ENCODE data around the gene XYLT1.

The XYLT1 gene

DNA sequence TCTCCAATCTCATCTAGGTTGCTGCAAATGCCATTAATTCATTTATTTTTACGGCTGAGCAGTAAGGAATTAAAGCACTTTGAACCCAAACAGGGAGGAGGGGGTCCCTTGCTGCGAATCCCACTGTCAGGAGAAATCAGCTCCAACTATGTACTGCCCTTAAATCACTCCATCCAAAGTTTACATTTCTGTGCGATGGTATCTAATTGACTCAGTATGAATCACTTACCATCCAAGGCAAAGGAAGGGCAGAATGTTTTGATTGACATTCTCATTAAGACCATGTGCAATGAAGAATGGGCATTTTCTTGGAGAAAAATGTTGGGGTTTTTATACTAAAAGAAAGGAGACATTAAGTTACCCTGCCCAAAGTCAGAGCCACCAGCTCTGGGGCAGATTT lies 47.7 kb upstream of the XYLT1 start:
- TF ChIP-seq EZH2phosphoT487 (IDR thresholded peaks at IDR 0.05; ENCODE audit: low read depth), result no peak
- TF ChIP-seq, protein P1, sequence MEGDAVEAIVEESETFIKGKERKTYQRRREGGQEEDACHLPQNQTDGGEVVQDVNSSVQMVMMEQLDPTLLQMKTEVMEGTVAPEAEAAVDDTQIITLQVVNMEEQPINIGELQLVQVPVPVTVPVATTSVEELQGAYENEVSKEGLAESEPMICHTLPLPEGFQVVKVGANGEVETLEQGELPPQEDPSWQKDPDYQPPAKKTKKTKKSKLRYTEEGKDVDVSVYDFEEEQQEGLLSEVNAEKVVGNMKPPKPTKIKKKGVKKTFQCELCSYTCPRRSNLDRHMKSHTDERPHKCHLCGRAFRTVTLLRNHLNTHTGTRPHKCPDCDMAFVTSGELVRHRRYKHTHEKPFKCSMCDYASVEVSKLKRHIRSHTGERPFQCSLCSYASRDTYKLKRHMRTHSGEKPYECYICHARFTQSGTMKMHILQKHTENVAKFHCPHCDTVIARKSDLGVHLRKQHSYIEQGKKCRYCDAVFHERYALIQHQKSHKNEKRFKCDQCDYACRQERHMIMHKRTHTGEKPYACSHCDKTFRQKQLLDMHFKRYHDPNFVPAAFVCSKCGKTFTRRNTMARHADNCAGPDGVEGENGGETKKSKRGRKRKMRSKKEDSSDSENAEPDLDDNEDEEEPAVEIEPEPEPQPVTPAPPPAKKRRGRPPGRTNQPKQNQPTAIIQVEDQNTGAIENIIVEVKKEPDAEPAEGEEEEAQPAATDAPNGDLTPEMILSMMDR (IDR thresholded peaks at IDR 0.05; ENCODE audit: low read depth, low read length), result no peak

DNA sequence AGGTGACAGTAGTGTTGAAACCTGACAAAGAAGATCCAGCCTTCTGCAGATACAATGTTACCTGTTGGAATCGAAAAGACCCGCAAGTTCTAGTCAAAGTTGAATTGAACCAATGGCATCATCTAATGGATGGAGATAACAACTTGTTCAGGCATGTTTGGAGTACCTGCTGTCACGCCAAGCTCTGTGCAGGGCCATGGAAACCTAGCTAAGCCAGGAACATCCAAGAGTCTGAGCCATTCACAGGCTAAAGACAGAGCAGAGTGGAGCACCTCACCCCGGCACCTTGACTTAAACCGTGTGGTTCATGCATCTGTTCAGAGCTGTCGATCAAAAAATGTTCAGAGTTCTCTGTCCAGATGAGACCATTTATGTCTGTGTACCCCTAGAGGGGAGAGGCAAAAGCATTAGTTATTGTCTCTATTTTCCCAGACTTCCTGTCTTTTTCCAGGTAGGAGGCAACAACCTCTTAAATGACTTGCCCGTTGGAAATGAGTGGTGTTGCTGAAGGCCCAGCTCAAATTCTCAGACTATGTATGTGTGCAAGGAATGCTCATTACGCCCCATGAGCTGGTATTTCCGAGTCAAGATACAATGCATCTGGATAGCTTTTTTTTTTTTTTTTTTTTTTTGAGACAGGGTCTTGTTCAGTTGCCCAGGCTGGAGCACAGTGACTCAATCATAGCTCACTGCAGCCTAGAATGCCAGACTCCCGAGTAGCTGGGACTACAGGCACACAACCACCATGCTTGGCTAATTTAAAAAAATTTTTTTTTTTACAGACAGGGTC lies 44.9 kb upstream of the XYLT1 start:
- Histone ChIP-seq H3K9me3 (ENCODE audit: insufficient read depth, low read length) (no peaks in the 10 kb centered on the region), H2AFZ (ENCODE audit: low read depth, low read length) (no peak overlapping the region), H3K4me3 (ENCODE audit: low read length) (no peak overlapping the region), H3K27me3 (ENCODE audit: low read depth, low read length) (peaks cover 45% of the 10 kb centered on the region), H3K4me2 (ENCODE audit: low read length) (no peak overlapping the region), H3K36me3 (replicated peaks; ENCODE audit: low read depth, low read length) (no peaks in the 10 kb centered on the region), H3K9ac (ENCODE audit: low read length) (no peak overlapping the region), H3K27ac (ENCODE audit: low read length) (no peak overlapping the region), H3K79me2 (ENCODE audit: low read length) (no peaks in the 10 kb centered on the region), H4K20me1 (ENCODE audit: insufficient read depth, low read length) (no peaks in the 10 kb centered on the region), H3K4me1 (ENCODE audit: low read length) (no peaks in the 10 kb centered on the region)
- TF ChIP-seq EZH2phosphoT487 (IDR thresholded peaks at IDR 0.05; ENCODE audit: low read depth), result no peak
- TF ChIP-seq, protein P1 (IDR thresholded peaks at IDR 0.05; ENCODE audit: low read depth, low read length), result no peak

More for the DNA sequence above, 47.7 kb upstream of the XYLT1 start:
- Histone ChIP-seq H3K27me3 (ENCODE audit: low read depth, low read length) (peaks cover 33% of the 10 kb centered on the region), H4K20me1 (ENCODE audit: insufficient read depth, low read length) (no peaks in the 10 kb centered on the region), H3K27ac (ENCODE audit: low read length) (no peak overlapping the region), H3K4me2 (ENCODE audit: low read length) (no peak overlapping the region), H3K79me2 (ENCODE audit: low read length) (no peaks in the 10 kb centered on the region), H2AFZ (ENCODE audit: low read depth, low read length) (no peak overlapping the region), H3K4me3 (ENCODE audit: low read length) (no peak overlapping the region), H3K4me1 (ENCODE audit: low read length) (no peaks in the 10 kb centered on the region), H3K36me3 (replicated peaks; ENCODE audit: low read depth, low read length) (no peaks in the 10 kb centered on the region), H3K9ac (ENCODE audit: low read length) (no peak overlapping the region), H3K9me3 (ENCODE audit: insufficient read depth, low read length) (no peaks in the 10 kb centered on the region)

DNA sequence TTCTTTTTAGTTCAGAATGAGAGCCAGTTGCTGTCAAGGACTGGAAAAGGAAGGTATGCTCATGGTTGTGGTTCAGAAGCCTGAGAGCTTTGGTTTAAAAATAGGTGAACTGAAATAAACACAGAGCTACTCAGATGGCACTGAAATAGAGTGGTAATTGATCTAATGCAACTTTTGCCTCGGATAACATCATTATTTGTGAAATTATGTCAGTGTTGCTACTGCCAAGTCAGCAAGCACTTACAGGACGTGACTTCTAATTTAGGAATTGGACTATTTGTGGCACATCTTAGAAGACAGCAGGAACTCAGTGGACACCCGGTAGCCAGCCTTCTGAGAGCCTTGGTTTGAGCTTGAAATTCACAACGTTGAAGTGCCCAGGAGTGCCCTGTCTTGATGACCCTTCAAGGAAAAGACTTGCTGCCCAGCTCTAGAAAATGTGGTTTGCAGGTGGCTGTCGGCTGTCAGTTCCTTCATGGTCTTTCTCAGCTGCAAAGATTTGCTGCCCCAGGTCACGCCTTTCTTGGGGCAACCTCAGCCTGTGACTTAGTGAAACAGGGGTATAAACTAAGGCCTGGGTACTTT lies 42.0 kb upstream of the XYLT1 start:
- Histone ChIP-seq H3K4me2 (ENCODE audit: low read length) (no peak overlapping the region), H3K27me3 (ENCODE audit: low read depth, low read length) (peaks cover 21% of the 10 kb centered on the region; the same call in 1 of the 2 replicates), H2AFZ (ENCODE audit: low read depth, low read length) (no peak overlapping the region), H3K27ac (ENCODE audit: low read length) (no peak overlapping the region), H4K20me1 (ENCODE audit: insufficient read depth, low read length) (no peaks in the 10 kb centered on the region), H3K9me3 (ENCODE audit: insufficient read depth, low read length) (no peaks in the 10 kb centered on the region), H3K4me1 (ENCODE audit: low read length) (no peaks in the 10 kb centered on the region), H3K79me2 (ENCODE audit: low read length) (no peaks in the 10 kb centered on the region), H3K9ac (ENCODE audit: low read length) (no peak overlapping the region), H3K36me3 (replicated peaks; ENCODE audit: low read depth, low read length) (no peaks in the 10 kb centered on the region), H3K4me3 (ENCODE audit: low read length) (no peak overlapping the region)
- no peak for TF ChIP-seq EZH2phosphoT487 (IDR thresholded peaks at IDR 0.05; ENCODE audit: low read depth)
- TF ChIP-seq, protein P1 (IDR thresholded peaks at IDR 0.05; ENCODE audit: low read depth, low read length), result no peak

DNA sequence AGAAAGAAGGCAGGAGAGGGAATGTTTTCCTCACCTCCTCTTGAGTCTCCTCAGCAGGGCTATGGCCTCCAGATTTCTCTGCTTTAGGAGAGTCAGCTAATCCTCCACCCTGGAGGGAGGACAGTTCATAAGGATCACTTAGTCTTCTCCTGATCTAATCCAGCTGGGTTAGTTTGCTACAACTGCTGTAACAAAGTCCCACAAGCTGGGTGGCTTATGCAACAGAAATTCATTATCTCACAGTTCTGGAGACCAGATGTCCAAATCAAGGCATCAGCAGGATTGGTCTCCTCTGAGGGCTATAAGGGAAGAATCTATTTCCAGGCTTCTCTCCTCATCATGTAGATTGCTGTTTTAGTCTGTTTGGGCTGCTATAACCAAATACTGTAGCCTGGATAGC lies 40.6 kb upstream of the XYLT1 start:
- Histone ChIP-seq H3K9ac (ENCODE audit: low read length) (no peak overlapping the region), H3K79me2 (ENCODE audit: low read length) (no peaks in the 10 kb centered on the region), H3K36me3 (replicated peaks; ENCODE audit: low read depth, low read length) (no peaks in the 10 kb centered on the region), H3K27me3 (ENCODE audit: low read depth, low read length) (peaks cover 19% of the 10 kb centered on the region; the same call in 1 of the 2 replicates), H3K27ac (ENCODE audit: low read length) (no peak overlapping the region), H3K9me3 (ENCODE audit: insufficient read depth, low read length) (no peaks in the 10 kb centered on the region), H2AFZ (ENCODE audit: low read depth, low read length) (no peak overlapping the region), H3K4me2 (ENCODE audit: low read length) (no peak overlapping the region), H4K20me1 (ENCODE audit: insufficient read depth, low read length) (no peaks in the 10 kb centered on the region), H3K4me1 (ENCODE audit: low read length) (no peaks in the 10 kb centered on the region), H3K4me3 (ENCODE audit: low read length) (no peak overlapping the region)
- TF ChIP-seq, protein P1 (IDR thresholded peaks at IDR 0.05; ENCODE audit: low read depth, low read length), result no peak
- TF ChIP-seq EZH2phosphoT487 (IDR thresholded peaks at IDR 0.05; ENCODE audit: low read depth), result no peak

Data from OCI-LY3 (cell line).